Activated gamma-delta T cell treated with anti-CD3 and anti-CD28 coated beads, Interleukin-2, amount 50 U/mL, for 16 hours (primary cell): ENCODE results near the gene C19orf47.
"Not testable (repeated sequence)": the region's sequence is repeated elsewhere in the genome, so short reads cannot be mapped to it uniquely, and the experiment has no call there.

ENCODE experiments used
- DNase-seq: peaks from one replicate; pipeline ENCODE4 v3.0.0-alpha.2; 2020; ENCODE audit warnings: low read depth

C19orf47 gene

GRCh38 chr19:40376286-40376862 is 28.2 kb upstream of the C19orf47 start:
- no peak for DNase-seq

GRCh38 chr19:40374084-40374483 is 25.9 kb upstream of the C19orf47 start:
- DNase-seq = no peak

- DNase-seq = no peak
Observed at GRCh38 chr19:40371802-40372122, 23.6 kb upstream of the C19orf47 start.

GRCh38 chr19:40370997-40371801 is 23.0 kb upstream of the C19orf47 start:
- no peak for DNase-seq

GRCh38 chr19:40370253-40370652 is 22.1 kb upstream of the C19orf47 start:
- not testable (repeated sequence) for DNase-seq

GRCh38 chr19:40369797-40370196 is 21.6 kb upstream of the C19orf47 start:
- DNase-seq = no peak

- DNase-seq = no peak
Observed at GRCh38 chr19:40367577-40368434, 19.6 kb upstream of the C19orf47 start.

- no peak for DNase-seq
Observed at GRCh38 chr19:40366697-40367561, 18.7 kb upstream of the C19orf47 start.

- DNase-seq = no peak
Observed at GRCh38 chr19:40365613-40366401, 17.6 kb upstream of the C19orf47 start.

- DNase-seq = no peak
Observed at GRCh38 chr19:40365010-40365409, 16.8 kb upstream of the C19orf47 start.

GRCh38 chr19:40363069-40363468 is 14.9 kb upstream of the C19orf47 start:
- DNase-seq = no peak

GRCh38 chr19:40362160-40362559 is 14.0 kb upstream of the C19orf47 start:
- DNase-seq = no peak

GRCh38 chr19:40360708-40361241 is 12.6 kb upstream of the C19orf47 start:
- no peak for DNase-seq

- DNase-seq = no peak
Observed at GRCh38 chr19:40360020-40360707, 12.0 kb upstream of the C19orf47 start.

GRCh38 chr19:40358773-40359172 is 10.6 kb upstream of the C19orf47 start:
- no peak for DNase-seq

GRCh38 chr19:40357640-40358039 is 9.4 kb upstream of the C19orf47 start:
- no peak for DNase-seq

GRCh38 chr19:40356681-40357595 is 8.7 kb upstream of the C19orf47 start:
- DNase-seq = no peak

GRCh38 chr19:40355975-40356680 is 7.9 kb upstream of the C19orf47 start:
- no peak for DNase-seq
